Endothelial cell of umbilical vein (primary cell): Measurements from ENCODE around the gene ASB10.

Source experiments
- CTCF ChIP-seq, 2 donors: IDR thresholded peaks; 1 replicate in 1 of 2; 2 replicates in 1 of 2; pipeline ENCODE4 v1.5.1; 2011; ENCODE audit warnings: low read length in 2 of 2, mild to moderate bottlenecking in 2 of 2, moderate library complexity in 2 of 2, control low read depth in 1 of 2, inconsistent platforms in 1 of 2, low read depth in 1 of 2; ENCODE audit not compliant: insufficient read depth in 1 of 2; ENCODE audit errors: extremely low read depth in 1 of 2
- TF ChIP-seq, protein P1 (sequence below): IDR thresholded peaks from 2 replicates; pipeline ENCODE4 v1.6.1; 2011; ENCODE audit not compliant: insufficient read depth, insufficient read length

DNA sequence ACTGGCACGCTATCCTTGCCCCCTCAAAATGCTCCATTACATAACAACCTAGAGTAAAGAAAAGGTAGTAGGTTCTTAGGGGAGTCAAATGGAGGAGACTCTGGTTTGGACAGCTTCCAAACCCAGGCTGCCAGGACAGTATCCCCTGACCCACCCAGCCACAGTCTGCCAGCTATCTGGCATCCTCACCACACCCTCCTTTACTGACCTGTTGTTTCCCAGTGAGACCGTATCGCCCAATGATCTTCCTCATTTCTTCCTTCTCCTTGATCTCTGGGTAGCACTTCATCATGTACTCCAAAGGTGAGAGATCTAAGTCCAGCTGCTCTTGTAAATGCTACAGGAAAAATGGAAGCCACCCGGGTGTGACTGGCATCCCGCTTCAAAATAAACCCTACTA lies 28.3 kb upstream of the ASB10 start:
- TF ChIP-seq CTCF (IDR thresholded peaks at IDR 0.05; ENCODE audit: extremely low read depth in 1 of 2, insufficient read depth in 1 of 2, low read depth in 1 of 2, low read length in 2 of 2) = no peak
- TF ChIP-seq, protein P1, sequence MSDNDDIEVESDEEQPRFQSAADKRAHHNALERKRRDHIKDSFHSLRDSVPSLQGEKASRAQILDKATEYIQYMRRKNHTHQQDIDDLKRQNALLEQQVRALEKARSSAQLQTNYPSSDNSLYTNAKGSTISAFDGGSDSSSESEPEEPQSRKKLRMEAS = no peak
